Astrocyte of the cerebellum (primary cell): Measurements from ENCODE around the gene IL4.

ENCODE experiments used
- DNase-seq: peaks from one replicate; pipeline ENCODE4 v3.0.0-alpha.2; 2011; ENCODE audit warnings: low read depth
- H3K4me3 ChIP-seq: 2 replicates; pipeline ENCODE4 v1.5.1; 2011; ENCODE audit warnings: mild to moderate bottlenecking, low read depth, low read length, moderate library complexity
- CTCF ChIP-seq: IDR thresholded peaks from 2 replicates; pipeline ENCODE4 v1.5.1; 2012; ENCODE audit warnings: low read length, low read depth, moderate library complexity, mild to moderate bottlenecking; ENCODE audit errors: missing control alignments
- in situ Hi-C: cut with HindIII; loops from 2 replicates; pipeline ENCODE4 v1.10.0; 2017; ENCODE audit warnings: low sequenced_read_pairs

Gene IL4

GRCh38 chr5:132662925-132663770, 10.6 kb upstream of the IL4 start:
- in situ Hi-C loops: no loop called here
- H3K4me3 ChIP-seq: no peak overlapping the region
- DNase-seq: no peak
- no peak for TF ChIP-seq CTCF

GRCh38 chr5:132663771-132664695, 9.8 kb upstream of the IL4 start:
- H3K4me3 ChIP-seq: no peak overlapping the region
- TF ChIP-seq CTCF: no peak
- in situ Hi-C loops: no loop called here
- DNase-seq: no peak

- H3K4me3 ChIP-seq: no peak overlapping the region
- no peak for TF ChIP-seq CTCF
- DNase-seq: no peak
- in situ Hi-C loops: no loop called here
These were observed 9.0 kb upstream of the IL4 start for GRCh38 chr5:132664696-132665209.

GRCh38 chr5:132665574-132666080, 8.2 kb upstream of the IL4 start:
- no peak for DNase-seq
- no peak for TF ChIP-seq CTCF
- H3K4me3 ChIP-seq: no peak overlapping the region
- in situ Hi-C loops: no loop called here

- no peak for DNase-seq
These were observed 7.3 kb upstream of the IL4 start for GRCh38 chr5:132666310-132667123.

More at GRCh38 chr5:132666310-132667123, 7.3 kb upstream of the IL4 start:
- in situ Hi-C loops: no loop called here
- no peak for TF ChIP-seq CTCF
- no peak overlapping the region for H3K4me3 ChIP-seq
